ENCODE data around the gene KLHL22. TPM values are rescaled to one million over a fixed set of nuclear protein-coding genes. Genes with fewer than 3 reads are reported as not detected.

Gene KLHL22
- total and polyA plus RNA-seq, 2 donors (not counting 3 experiments of a cell fraction or from before 2014, with no cell fraction given): 24.2 to 33.6 TPM

DNA sequence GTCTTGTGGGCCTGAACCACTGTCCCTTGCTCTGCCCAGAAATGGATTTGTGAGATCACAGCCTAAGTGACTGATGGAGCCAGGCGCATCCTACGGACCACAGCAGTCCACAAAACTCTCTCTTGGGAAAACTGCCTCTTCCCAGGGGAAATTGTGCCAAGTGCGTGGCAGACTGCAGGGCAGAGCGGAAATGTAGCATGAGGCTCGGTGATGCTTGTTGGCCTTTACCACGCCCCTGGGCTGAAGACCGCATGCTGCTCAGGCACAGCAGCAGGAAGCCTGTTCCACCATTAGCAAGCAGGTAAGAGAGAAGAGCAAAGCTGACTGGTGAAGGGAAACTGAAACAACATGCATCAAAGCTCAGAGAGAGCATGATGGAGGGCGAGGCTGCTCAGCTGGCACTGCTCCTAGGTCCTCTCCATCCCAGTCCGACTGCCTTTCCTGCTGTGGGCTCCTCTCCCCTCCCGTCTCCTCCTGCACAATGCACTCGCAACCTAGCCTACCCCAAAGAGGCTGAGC is 31.4 kb downstream of the KLHL22 start:
- no peak overlapping the region for H3K9ac ChIP-seq (replicated peaks; ENCODE audit: extremely low read depth, insufficient read depth, low read length)
- intact Hi-C loops (cut with micrococcal nuclease) (no loop called here), dilution Hi-C loops (cut with MboI; ENCODE audit: extremely low pct_ligation_motif_present, low sequenced_read_pairs) (no loop called here)
- no peak overlapping the region for H3K27ac ChIP-seq (ENCODE audit: insufficient read depth, low read depth, low read length)
- H3K9me3 ChIP-seq (replicated peaks; ENCODE audit: control insufficient read depth, insufficient read depth, low read length): no peaks in the 10 kb centered on the region
- no peaks in the 10 kb centered on the region for H3K79me2 ChIP-seq (ENCODE audit: control insufficient read depth, insufficient read depth, low read length)
- ChIA-PET CTCF (interaction anchor here (1.4 to 3.2 kb wide), 2 partner anchors 46 to 107 kb away, joined by 5 to 16 read pairs; no protein-coding TSS in a partner anchor), POLR2A (no interaction called here)
- no peak overlapping the region for H2AFZ ChIP-seq (ENCODE audit: low read depth, low read length)
- H4K20me1 ChIP-seq (replicated peaks; ENCODE audit: control insufficient read depth, extremely low read depth, insufficient read depth, low read length): no peaks in the 10 kb centered on the region
- no peaks in the 10 kb centered on the region for H3K27me3 ChIP-seq (ENCODE audit: control insufficient read depth in 2 of 2, insufficient read depth in 2 of 2, low read length in 2 of 2)
- H3K36me3 ChIP-seq (ENCODE audit: control insufficient read depth in 2 of 2, extremely low read depth in 1 of 2, insufficient read depth in 2 of 2, low read length in 2 of 2): peaks cover 0 to 7% of the 10 kb centered on the region in 2 experiments
- no peak for DNase-seq (ENCODE audit: low read depth, low spot score)
- H3K9me1 ChIP-seq (replicated peaks; ENCODE audit: control insufficient read depth, extremely low read depth, insufficient read depth, low read length): no peaks in the 10 kb centered on the region
- H3K4me3 ChIP-seq (replicated peaks in 1 of 3; ENCODE audit: insufficient read depth in 1 of 3, low read depth in 1 of 3, low read length in 3 of 3): no peak overlapping the region
- no peak for FAIRE-seq
- H3K4me2 ChIP-seq (ENCODE audit: insufficient read depth, low read length): no peak overlapping the region
- TF ChIP-seq POLR2AphosphoS5 (IDR thresholded peaks at IDR 0.05; ENCODE audit: insufficient read depth, low read depth, low read length): no peak
- TF ChIP-seq EZH2 (IDR thresholded peaks at IDR 0.05; ENCODE audit: borderline replicate concordance, low read depth, low read length, severe bottlenecking): no peak
- no peak for TF ChIP-seq POLR2A (IDR thresholded peaks at IDR 0.05; ENCODE audit: low read depth, low read length)
- no peak for TF ChIP-seq MYC (IDR thresholded peaks at IDR 0.05; ENCODE audit: low read depth, low read length)
- TF ChIP-seq FOS (IDR thresholded peaks at IDR 0.05; ENCODE audit: borderline replicate concordance, insufficient read depth, low read length): no peak
- TF ChIP-seq, protein P1, sequence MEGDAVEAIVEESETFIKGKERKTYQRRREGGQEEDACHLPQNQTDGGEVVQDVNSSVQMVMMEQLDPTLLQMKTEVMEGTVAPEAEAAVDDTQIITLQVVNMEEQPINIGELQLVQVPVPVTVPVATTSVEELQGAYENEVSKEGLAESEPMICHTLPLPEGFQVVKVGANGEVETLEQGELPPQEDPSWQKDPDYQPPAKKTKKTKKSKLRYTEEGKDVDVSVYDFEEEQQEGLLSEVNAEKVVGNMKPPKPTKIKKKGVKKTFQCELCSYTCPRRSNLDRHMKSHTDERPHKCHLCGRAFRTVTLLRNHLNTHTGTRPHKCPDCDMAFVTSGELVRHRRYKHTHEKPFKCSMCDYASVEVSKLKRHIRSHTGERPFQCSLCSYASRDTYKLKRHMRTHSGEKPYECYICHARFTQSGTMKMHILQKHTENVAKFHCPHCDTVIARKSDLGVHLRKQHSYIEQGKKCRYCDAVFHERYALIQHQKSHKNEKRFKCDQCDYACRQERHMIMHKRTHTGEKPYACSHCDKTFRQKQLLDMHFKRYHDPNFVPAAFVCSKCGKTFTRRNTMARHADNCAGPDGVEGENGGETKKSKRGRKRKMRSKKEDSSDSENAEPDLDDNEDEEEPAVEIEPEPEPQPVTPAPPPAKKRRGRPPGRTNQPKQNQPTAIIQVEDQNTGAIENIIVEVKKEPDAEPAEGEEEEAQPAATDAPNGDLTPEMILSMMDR (IDR thresholded peaks at IDR 0.05; ENCODE audit: extremely low read depth in 1 of 2, insufficient read depth in 1 of 2, low read depth in 1 of 2, low read length in 2 of 2): no peak
- TF ChIP-seq, protein P2, sequence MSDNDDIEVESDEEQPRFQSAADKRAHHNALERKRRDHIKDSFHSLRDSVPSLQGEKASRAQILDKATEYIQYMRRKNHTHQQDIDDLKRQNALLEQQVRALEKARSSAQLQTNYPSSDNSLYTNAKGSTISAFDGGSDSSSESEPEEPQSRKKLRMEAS (IDR thresholded peaks at IDR 0.05; ENCODE audit: insufficient read depth, insufficient read length): no peak
- TF ChIP-seq JUN (IDR thresholded peaks at IDR 0.05; ENCODE audit: borderline replicate concordance, insufficient read depth, insufficient read length, low read depth): no peak
- TF ChIP-seq GATA2 (IDR thresholded peaks at IDR 0.05; ENCODE audit: insufficient read depth, insufficient read length, low read depth, low read length): no peak
- BruUV-seq (replicated peaks): no TSS peak
- H3K4me1 ChIP-seq (ENCODE audit: control insufficient read depth, extremely low read depth, insufficient read depth, low read length): no peaks in the 10 kb centered on the region

All from endothelial cell of umbilical vein (primary cell).